Stimulated activated CD8-positive, alpha-beta memory T cell treated with anti-CD3 and anti-CD28 coated beads, Interleukin-2, amount 100 ng/mL, for 48 hours (primary cell): Measurements from ENCODE around the gene TULP4.
A peak's percentile ranks its signal among the peaks of the same experiment; 100 is the strongest.
"Not testable (repeated sequence)": the region's sequence is repeated elsewhere in the genome, so short reads cannot be mapped to it uniquely, and the experiment has no call there.

Experiments used
- DNase-seq, 2 donors: peaks; one replicate each; pipeline ENCODE4 v3.0.0-alpha.2; 2020; ENCODE audit warnings: low read depth in 2 of 2

The TULP4 gene

DNA sequence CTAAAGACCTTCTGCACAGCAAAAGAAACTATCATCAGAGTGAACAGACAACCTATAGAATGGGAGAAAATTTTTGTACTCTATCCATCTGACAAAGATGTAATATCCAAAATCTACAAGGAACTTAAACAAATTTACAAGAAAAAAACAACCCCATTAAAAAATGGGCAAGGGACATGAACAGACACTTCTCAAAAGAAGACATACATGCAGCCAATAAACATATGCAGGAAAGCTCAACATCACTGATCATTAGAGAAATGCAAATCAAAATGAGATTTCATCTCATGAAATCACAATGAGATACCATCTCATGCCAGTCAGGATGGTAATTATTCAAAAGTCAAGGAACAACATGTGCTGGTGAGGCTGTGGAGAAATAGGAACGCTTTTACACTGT is 215.6 kb downstream of the TULP4 start:
- DNase-seq: not testable (repeated sequence)

DNA sequence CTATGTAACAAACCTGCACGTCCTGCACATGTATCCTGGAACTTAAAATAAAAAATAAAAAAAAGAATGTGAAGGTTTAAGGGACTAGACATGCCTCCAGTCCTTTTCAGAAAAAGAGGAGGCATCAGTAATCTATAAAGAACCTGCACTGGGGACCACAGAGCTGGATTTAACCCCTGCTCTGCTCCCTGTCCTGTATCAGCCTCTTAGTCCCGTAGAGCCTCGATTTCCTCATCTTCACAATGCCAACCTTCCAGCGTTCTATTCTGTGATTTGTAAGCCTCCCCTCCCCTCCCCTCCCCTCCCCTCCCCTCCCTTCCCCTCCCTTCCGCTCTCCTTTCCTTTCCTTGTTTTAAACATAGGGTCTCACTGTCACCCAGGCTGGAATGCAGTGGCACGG is 216.6 kb downstream of the TULP4 start:
- no peak for DNase-seq

GRCh38 chr6:158529629-158530028 is 217.4 kb downstream of the TULP4 start:
- DNase-seq: no peak

DNA sequence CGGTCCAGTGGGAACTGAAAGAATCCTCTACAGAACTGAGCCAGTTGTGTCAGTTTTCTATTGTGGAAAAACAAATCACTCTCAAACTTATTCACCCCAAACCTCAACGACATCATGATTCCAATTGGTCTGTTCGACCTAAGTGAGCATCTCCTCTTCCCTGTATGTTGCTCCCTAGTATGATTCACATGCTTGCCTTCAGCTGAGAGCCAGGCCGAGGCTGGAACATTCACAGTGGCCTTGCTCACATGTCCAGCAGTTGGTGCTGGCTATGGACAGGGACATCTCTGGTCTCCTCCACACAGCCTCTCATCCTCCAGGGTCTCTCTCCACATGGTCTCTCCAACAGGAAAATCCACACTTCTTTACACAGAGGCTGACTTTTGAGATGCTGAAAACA is 219.3 kb downstream of the TULP4 start:
- DNase-seq: no peak

DNA sequence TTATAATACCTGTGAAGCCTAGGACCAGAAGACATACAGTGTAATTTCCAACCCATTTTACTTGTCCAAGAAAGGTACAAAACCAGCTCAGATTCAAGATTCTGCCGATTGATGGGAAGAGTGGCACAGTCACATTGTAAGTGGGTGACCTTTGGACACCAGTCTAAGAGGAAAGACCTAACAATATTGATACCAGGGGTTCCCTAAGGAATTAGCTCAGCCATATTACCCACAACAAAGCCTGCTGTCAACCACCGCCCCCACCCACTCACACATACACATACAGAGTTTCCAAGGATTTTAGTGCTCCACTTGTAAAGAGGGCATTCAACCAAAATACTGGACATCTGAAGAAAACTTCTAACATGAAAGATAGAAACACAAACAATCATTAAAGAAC is 219.7 kb downstream of the TULP4 start:
- no peak for DNase-seq

- peak; percentile 39 to 61 for DNase-seq
Measured at GRCh38 chr6:158536084-158536890, 224.0 kb downstream of the TULP4 start.

DNA sequence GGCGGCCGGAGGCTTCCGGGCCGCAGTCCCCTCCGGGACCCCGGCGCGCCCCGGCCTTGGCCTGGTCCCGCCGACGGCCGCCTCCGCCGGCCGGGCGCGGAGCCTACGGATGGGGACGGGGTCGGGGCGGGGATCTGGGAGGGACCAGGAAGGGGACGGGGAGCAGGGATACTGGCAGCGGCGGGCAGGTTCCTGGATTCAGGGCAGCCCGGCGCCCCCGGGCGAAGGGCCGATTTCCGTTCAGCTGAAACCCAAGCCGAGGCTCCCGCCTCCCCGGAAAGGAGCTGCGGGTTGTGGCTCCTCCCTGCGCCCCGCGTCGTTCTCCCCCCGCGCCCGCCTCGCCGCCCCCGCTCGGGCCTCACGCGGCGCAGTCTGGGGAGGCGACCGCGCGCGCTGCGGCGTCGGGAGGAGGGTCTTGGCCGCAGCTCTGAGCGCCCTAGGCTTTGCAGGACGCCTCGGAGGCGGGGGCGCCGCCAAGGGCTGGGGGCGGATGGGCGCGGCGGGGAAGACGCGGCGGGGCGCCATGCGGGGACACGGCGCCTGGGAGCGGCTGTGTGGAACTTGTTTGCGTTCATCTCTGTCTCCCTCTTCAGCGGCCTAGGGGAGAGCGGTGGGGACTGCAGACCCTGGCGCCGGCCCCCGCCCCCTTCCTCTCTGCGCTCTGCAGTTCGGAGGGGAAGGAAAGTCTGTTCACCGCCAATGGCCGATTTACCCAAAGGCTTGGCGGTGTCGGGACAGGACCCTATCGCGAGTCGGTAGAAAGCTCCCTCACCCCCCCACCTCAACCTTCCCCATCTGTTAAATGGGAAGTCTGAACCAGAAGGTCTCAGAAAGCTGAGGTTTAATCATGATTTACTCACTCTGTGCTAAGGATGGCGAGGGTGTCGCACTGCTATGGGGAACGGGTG is 224.9 kb downstream of the TULP4 start:
- DNase-seq: no peak

DNA sequence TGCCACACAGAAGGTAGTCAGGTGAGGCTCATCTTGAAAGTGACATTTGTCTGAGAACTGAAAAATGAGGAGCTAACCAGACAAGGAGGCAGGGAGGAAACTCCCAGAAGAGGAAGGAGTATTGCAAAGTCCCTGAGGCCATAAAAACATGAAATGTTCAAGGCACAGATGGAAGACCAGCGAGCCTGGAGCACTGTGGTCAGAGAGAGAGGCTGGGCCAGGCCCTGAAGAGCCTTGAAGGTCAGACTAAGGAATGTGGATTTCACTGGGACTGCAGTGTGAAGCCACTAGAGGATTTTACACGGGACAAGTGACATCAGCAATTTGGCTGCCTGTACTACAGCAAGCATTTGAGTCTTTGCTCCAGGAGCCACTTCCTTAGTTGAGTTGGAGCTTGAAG is 226.5 kb downstream of the TULP4 start:
- DNase-seq: no peak

DNA sequence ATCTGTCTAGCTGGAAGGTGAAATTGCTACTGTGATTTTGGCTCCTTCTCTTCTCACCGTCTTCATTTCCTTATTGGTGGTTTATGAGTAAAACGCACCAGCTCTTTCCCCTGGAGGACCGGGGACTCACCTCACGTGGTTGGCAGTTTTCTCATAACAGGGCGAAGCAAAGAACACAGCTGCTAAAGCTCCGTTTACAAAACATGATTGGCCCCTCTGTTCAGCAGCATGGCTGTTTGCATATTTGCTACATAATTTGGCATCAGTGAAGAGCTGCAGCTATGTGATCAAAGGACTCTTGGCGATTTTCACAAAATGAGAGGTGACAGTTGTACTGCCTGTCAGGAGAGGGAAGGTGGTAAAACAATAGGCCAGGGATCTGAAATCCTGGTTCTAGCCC is 227.1 kb downstream of the TULP4 start:
- DNase-seq: no peak

- DNase-seq: no peak
Measured at GRCh38 chr6:158539881-158540280, 227.6 kb downstream of the TULP4 start.

- DNase-seq: no peak
Measured at GRCh38 chr6:158543606-158544185, 231.4 kb downstream of the TULP4 start.

DNA sequence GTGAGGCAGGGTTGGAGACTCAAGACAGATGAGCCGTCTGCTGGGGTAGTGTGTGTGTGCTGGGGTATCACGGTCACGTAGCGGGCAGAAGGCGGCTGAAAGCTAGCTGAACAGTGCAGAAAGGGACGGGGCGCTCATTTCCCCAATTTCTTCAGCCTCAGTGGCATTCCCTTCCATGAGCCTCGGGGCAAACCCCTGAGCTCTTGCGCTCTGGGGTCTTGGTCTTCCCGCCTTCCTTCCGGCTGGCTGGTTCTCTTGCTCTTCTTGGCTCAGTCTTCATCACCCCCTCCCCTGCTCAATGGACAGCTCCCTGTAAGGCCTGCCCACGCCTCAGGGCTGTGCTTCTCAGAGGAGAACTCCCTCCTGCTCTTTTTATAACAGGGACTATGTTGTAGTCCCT is 232.2 kb downstream of the TULP4 start:
- no peak for DNase-seq

DNA sequence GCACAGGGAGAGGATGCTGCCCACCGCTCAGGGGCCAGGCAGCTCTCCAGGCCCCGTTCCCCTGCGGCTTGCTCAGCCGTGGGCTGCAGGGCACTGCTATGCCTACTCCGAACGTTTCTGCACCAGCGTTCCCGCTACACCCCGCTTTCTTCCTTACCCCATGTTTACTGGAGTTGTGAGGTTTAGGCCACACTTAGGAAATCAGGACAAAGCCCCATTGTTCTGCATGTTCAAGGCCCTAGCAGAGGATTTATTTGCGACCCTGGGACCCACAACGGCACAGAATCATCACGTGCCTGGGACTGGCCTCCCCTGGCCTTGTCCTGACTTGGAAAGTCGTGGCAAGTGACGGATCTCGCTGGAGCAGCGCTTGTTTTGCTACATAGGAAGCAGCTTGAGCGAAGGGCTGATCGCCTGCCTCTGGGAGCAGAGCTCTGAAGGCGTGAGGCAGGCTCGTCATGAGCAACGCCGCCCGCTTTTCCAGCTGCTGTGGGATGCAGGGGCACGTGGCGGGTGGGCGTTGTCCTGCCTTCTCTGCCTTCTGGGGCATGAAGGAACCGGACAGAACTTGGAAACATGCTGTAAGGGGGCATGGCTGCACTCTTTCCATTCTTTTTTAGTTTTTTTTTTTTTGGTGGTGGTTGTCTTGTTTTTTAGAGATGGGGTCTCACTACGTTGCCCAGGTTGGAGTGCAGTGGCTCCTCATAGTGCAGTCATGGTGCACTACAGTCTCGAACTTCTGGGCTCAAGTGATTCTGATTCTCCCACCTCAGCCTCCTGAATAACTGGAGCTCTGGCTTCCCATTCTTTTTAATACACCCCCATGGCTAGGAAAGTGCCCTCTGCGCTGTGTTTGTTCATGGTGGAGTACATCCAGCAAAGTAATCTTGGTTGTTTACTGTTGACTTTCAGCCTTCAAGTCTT is 233.0 kb downstream of the TULP4 start:
- no peak for DNase-seq

DNA sequence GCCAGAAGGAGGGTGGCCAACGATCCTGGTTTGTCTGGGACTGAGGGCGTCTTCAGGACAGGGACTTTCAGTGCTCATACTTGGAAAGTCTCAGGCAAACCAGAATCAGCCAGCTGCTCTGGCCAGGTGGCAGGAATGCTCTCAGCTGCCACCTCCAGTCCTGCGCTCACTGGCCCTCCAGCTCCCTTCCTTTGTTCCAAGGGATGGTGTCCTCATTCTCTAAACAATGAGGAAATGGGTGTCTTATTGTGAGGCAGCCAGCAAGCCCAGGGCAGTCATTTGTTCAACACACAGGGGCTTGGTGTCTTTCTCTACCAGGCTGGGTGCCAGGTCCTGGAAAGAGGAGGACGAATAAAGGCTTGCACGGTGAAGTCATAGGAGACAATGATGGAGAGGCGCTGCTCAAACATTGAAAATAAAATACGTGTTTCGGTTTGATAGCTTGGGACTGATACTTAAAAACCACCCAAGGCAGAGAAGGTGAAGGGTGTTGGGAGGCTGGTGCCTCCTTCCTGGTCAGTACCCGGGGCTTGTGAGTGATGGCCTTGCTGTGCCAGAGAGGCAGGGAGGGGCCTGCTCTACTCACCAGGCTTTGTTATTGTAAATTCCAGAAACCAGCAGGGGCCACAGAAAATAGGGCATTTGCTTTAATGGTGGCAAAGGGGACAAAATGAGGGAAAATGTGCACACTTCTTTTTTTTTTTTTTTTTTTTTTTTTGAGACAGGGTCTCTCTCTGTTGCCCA is 236.3 kb downstream of the TULP4 start:
- DNase-seq: no peak

GRCh38 chr6:158552055-158552795 is 240.0 kb downstream of the TULP4 start:
- DNase-seq: no peak

DNA sequence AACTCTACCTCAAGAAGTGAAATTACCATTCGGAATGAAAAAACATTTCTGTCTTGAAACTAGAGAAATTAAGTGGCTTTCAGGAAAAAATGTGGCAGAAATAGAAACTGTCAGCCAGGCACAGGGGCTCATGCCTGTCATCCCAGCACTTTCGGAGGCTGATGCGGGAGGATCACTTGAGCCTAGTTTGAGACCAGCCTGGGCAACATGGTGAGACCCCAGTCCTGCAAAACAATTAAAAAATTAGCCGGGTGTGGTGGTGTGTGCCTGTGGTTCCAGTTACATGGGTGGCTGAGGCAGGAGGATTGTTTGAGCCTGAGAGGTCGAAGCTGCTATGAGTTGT is 240.5 kb downstream of the TULP4 start:
- DNase-seq: no peak

DNA sequence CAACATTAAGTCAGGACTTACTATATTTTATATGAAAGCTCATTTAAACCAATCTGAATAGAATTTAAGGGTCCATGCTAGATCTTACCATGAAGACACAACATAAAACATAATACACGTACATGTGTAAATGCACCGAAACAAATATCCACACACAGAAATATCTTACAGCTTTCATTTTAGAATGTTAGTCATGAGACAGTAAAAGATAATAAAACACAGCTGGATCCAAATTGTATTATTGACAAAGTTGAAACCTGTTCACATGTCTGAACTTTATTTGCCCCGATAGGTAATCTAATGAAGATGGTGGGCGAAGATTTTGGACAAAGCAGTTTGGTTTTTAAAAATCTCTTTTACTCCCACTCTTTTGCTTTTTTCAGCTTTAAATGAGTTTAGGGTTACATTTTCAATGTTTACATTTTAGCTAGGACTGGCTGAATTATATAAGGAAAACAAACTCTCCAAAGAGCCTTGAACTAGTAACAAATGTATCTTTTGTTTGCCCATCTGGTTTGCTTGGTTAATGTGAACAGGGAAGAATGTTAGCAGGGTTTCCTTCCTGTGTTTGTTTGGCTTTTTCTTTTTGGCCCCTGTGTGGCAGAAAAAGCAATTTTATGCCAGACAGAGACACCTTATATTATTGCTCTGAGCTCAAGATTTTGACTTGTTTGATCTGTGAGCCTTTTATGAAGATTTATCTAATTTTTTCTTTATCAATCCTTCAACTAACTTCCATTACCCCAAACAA is 242.5 kb downstream of the TULP4 start:
- DNase-seq: no peak

GRCh38 chr6:158556113-158556512 is 243.8 kb downstream of the TULP4 start:
- no peak for DNase-seq

GRCh38 chr6:158557110-158557509 is 244.8 kb downstream of the TULP4 start:
- DNase-seq: not testable (repeated sequence)
